ENCODE results near the gene VWCE.
A peak's percentile ranks its signal among the peaks of the same experiment; 100 is the strongest.

Gene VWCE

GRCh38 chr11:61294717-61295595, at the start of gene VWCE:
Gene VWCE, minus strand, starts transcription at chr11:61295316. Its CDS starts 279 bp downstream, at chr11:61295037.
- Histone ChIP-seq H3K36me3 (ENCODE audit: control insufficient read depth in 1 of 2, insufficient read depth in 2 of 2, low read length in 2 of 2) (peaks cover 14 to 23% of the 10 kb centered on the region in 2 donors), H3K27ac (ENCODE audit: low read length) (no peak within 1 kb of the TSS), H3K27me3 (ENCODE audit: low read depth, low read length) (no peaks in the 10 kb centered on the region), H3K9me3 (ENCODE audit: control insufficient read depth in 1 of 2, low read length in 2 of 2) (no peaks in the 10 kb centered on the region), H3K4me1 (ENCODE audit: control insufficient read depth in 1 of 2, insufficient read depth in 2 of 2, low read length in 2 of 2) (peaks cover 11 to 41% of the 10 kb centered on the region in 2 donors), H3K4me3 (ENCODE audit: low read depth in 1 of 2, low read length in 2 of 2) (peak within 1 kb of the TSS; percentile 59 to 72)

- peaks cover 12 to 31% of the 10 kb centered on the region in 2 donors for H3K36me3 ChIP-seq (ENCODE audit: control insufficient read depth in 1 of 2, insufficient read depth in 2 of 2, low read length in 2 of 2)
- H3K4me1 ChIP-seq (ENCODE audit: control insufficient read depth in 1 of 2, insufficient read depth in 2 of 2, low read length in 2 of 2), result no peaks in the 10 kb centered on the region
- no peak overlapping the region for H3K4me3 ChIP-seq (ENCODE audit: low read depth in 1 of 2, low read length in 2 of 2)
- no peaks in the 10 kb centered on the region for H3K9me3 ChIP-seq (ENCODE audit: control insufficient read depth in 1 of 2, low read length in 2 of 2)
- H3K27ac ChIP-seq (ENCODE audit: low read length), result no peak overlapping the region
- no peaks in the 10 kb centered on the region for H3K27me3 ChIP-seq (ENCODE audit: low read depth, low read length)
Observed at GRCh38 chr11:61343792-61344745, 49.0 kb upstream of the VWCE start.

- Histone ChIP-seq H3K36me3 (ENCODE audit: control insufficient read depth in 1 of 2, insufficient read depth in 2 of 2, low read length in 2 of 2) (peaks cover 17 to 19% of the 10 kb centered on the region in 2 donors), H3K27me3 (ENCODE audit: low read depth, low read length) (no peaks in the 10 kb centered on the region), H3K4me3 (ENCODE audit: low read depth in 1 of 2, low read length in 2 of 2) (no peak overlapping the region), H3K4me1 (ENCODE audit: control insufficient read depth in 1 of 2, insufficient read depth in 2 of 2, low read length in 2 of 2) (no peaks in the 10 kb centered on the region), H3K27ac (ENCODE audit: low read length) (no peak overlapping the region), H3K9me3 (ENCODE audit: control insufficient read depth in 1 of 2, low read length in 2 of 2) (no peaks in the 10 kb centered on the region)
Observed at GRCh38 chr11:61342207-61342803, 47.2 kb upstream of the VWCE start.

- Histone ChIP-seq H3K36me3 (ENCODE audit: control insufficient read depth in 1 of 2, insufficient read depth in 2 of 2, low read length in 2 of 2) (peaks cover 17 to 19% of the 10 kb centered on the region in 2 donors), H3K4me1 (ENCODE audit: control insufficient read depth in 1 of 2, insufficient read depth in 2 of 2, low read length in 2 of 2) (no peaks in the 10 kb centered on the region), H3K9me3 (ENCODE audit: control insufficient read depth in 1 of 2, low read length in 2 of 2) (no peaks in the 10 kb centered on the region), H3K27me3 (ENCODE audit: low read depth, low read length) (no peaks in the 10 kb centered on the region), H3K4me3 (ENCODE audit: low read depth in 1 of 2, low read length in 2 of 2) (no peak overlapping the region), H3K27ac (ENCODE audit: low read length) (no peak overlapping the region)
Observed at GRCh38 chr11:61341706-61342105, 46.6 kb upstream of the VWCE start.

- H3K27ac ChIP-seq (ENCODE audit: low read length), result no peak overlapping the region
- H3K4me3 ChIP-seq (ENCODE audit: low read depth in 1 of 2, low read length in 2 of 2), result no peak overlapping the region
- no peaks in the 10 kb centered on the region for H3K4me1 ChIP-seq (ENCODE audit: control insufficient read depth in 1 of 2, insufficient read depth in 2 of 2, low read length in 2 of 2)
- no peaks in the 10 kb centered on the region for H3K9me3 ChIP-seq (ENCODE audit: control insufficient read depth in 1 of 2, low read length in 2 of 2)
- peaks cover 17 to 19% of the 10 kb centered on the region in 2 donors for H3K36me3 ChIP-seq (ENCODE audit: control insufficient read depth in 1 of 2, insufficient read depth in 2 of 2, low read length in 2 of 2)
- H3K27me3 ChIP-seq (ENCODE audit: low read depth, low read length), result no peaks in the 10 kb centered on the region
Observed at GRCh38 chr11:61340979-61341378, 45.9 kb upstream of the VWCE start.

GRCh38 chr11:61339490-61339878, 44.4 kb upstream of the VWCE start:
- no peaks in the 10 kb centered on the region for H3K4me1 ChIP-seq (ENCODE audit: control insufficient read depth in 1 of 2, insufficient read depth in 2 of 2, low read length in 2 of 2)
- peaks cover 17 to 19% of the 10 kb centered on the region in 2 donors for H3K36me3 ChIP-seq (ENCODE audit: control insufficient read depth in 1 of 2, insufficient read depth in 2 of 2, low read length in 2 of 2)
- H3K27me3 ChIP-seq (ENCODE audit: low read depth, low read length), result no peaks in the 10 kb centered on the region
- no peak overlapping the region for H3K4me3 ChIP-seq (ENCODE audit: low read depth in 1 of 2, low read length in 2 of 2)
- H3K27ac ChIP-seq (ENCODE audit: low read length), result no peak overlapping the region
- no peaks in the 10 kb centered on the region for H3K9me3 ChIP-seq (ENCODE audit: control insufficient read depth in 1 of 2, low read length in 2 of 2)

GRCh38 chr11:61338783-61339489, 43.8 kb upstream of the VWCE start:
- H3K4me3 ChIP-seq (ENCODE audit: low read depth in 1 of 2, low read length in 2 of 2), result no peak overlapping the region
- peaks cover 17 to 19% of the 10 kb centered on the region in 2 donors for H3K36me3 ChIP-seq (ENCODE audit: control insufficient read depth in 1 of 2, insufficient read depth in 2 of 2, low read length in 2 of 2)
- H3K4me1 ChIP-seq (ENCODE audit: control insufficient read depth in 1 of 2, insufficient read depth in 2 of 2, low read length in 2 of 2), result no peaks in the 10 kb centered on the region
- H3K9me3 ChIP-seq (ENCODE audit: control insufficient read depth in 1 of 2, low read length in 2 of 2), result no peaks in the 10 kb centered on the region
- no peaks in the 10 kb centered on the region for H3K27me3 ChIP-seq (ENCODE audit: low read depth, low read length)
- no peak overlapping the region for H3K27ac ChIP-seq (ENCODE audit: low read length)

GRCh38 chr11:61337706-61338470, 42.8 kb upstream of the VWCE start:
- Histone ChIP-seq H3K4me3 (ENCODE audit: low read depth in 1 of 2, low read length in 2 of 2) (no peak overlapping the region), H3K27me3 (ENCODE audit: low read depth, low read length) (no peaks in the 10 kb centered on the region), H3K9me3 (ENCODE audit: control insufficient read depth in 1 of 2, low read length in 2 of 2) (no peaks in the 10 kb centered on the region), H3K4me1 (ENCODE audit: control insufficient read depth in 1 of 2, insufficient read depth in 2 of 2, low read length in 2 of 2) (peaks cover 4% of the 10 kb centered on the region in 2 donors), H3K27ac (ENCODE audit: low read length) (no peak overlapping the region), H3K36me3 (ENCODE audit: control insufficient read depth in 1 of 2, insufficient read depth in 2 of 2, low read length in 2 of 2) (peaks cover 11 to 15% of the 10 kb centered on the region in 2 donors)

- Histone ChIP-seq H3K4me1 (ENCODE audit: control insufficient read depth in 1 of 2, insufficient read depth in 2 of 2, low read length in 2 of 2) (peaks cover 5 to 11% of the 10 kb centered on the region in 2 donors), H3K27ac (ENCODE audit: low read length) (no peak overlapping the region), H3K4me3 (ENCODE audit: low read depth in 1 of 2, low read length in 2 of 2) (no peak overlapping the region), H3K36me3 (ENCODE audit: control insufficient read depth in 1 of 2, insufficient read depth in 2 of 2, low read length in 2 of 2) (peaks cover 9 to 11% of the 10 kb centered on the region in 2 donors), H3K27me3 (ENCODE audit: low read depth, low read length) (no peaks in the 10 kb centered on the region), H3K9me3 (ENCODE audit: control insufficient read depth in 1 of 2, low read length in 2 of 2) (no peaks in the 10 kb centered on the region)
Observed at GRCh38 chr11:61336171-61336935, 41.2 kb upstream of the VWCE start.

All from muscle layer of duodenum (tissue), 2 donors.